NT2/D1 (cell line): ENCODE data around the gene TMPRSS11A.

ENCODE experiments used
- SUZ12 ChIP-seq: IDR thresholded peaks from 2 replicates; pipeline ENCODE4 v1.6.1; 2011; ENCODE audit not compliant: insufficient read length, insufficient read depth; ENCODE audit errors: extremely low read depth
- YY1 ChIP-seq: IDR thresholded peaks from 2 replicates; pipeline ENCODE4 v1.6.1; 2011; ENCODE audit not compliant: insufficient read length, insufficient read depth
- ZNF274 ChIP-seq: IDR thresholded peaks from 2 replicates; pipeline ENCODE4 v1.6.1; 2011; ENCODE audit warnings: mild to moderate bottlenecking, low read depth, low read length

- TF ChIP-seq YY1 (no peak), ZNF274 (no peak), SUZ12 (no peak)
Measured at GRCh38 chr4:67899096-67899495, 64.2 kb downstream of the TMPRSS11A start.
